Stimulated activated CD4-positive, alpha-beta T cell treated with anti-CD3 and anti-CD28 coated beads, Interleukin-12 subunit alpha, Interleukin-12 subunit beta, amount 100 ng/mL, for 48 hours (primary cell): Measurements from ENCODE around the gene AATF.

Source experiments
- DNase-seq, 3 donors: peaks; one replicate each; pipeline ENCODE4 v3.0.0-alpha.2; 2020; ENCODE audit warnings: low read depth in 2 of 3, low spot score in 1 of 3

AATF gene

DNA sequence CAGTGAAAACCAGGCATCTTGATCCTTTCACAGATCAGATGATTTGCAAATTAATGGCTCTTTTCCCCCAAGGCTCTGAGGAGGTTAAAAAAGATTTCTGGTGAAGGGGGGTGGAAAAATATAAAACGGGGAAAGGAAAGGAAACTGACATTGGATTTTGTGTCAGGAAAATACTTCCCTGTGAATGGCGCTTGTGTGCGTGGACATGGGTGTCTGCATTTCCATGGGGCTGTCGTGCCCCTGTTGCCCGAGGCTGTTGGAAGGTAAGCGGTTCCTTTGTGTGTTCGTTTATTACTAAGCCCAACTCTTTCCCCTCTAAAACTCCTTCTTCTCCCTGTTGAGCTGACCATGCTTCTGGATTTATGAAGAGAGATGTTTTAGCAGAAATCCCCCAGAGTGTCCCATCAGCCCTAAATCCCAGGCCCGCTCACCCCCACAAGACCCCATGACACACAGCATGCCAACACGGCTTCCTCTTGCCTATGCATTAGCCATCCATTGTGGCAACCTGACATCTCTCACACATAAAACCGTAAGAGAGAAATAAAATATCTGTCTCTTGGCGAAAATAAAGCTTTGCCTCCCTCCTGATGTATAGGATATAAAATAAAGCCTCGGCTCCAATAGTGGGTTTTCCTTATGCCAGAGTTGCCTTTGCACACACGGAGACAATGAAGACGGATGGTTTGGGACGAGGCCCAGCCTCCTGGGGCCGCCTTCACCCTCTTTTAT lies 18.7 kb upstream of the AATF start:
- DNase-seq: no peak

DNA sequence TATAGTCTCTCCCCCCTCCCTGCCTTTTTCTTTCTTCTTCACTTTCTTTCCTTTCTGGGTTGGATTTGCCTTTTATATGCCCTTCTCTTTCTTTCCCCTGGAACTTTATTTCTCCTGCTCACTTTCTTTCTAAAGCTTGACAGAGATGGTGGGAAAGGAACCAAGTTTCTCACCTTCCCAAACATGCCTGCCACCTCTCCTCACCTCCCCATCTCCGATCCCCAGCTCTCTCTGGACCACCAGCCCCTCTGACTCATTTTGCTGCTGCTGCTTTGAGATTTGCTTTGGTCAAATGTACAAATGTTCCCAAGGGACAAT lies 18.2 kb upstream of the AATF start:
- DNase-seq: no peak

DNA sequence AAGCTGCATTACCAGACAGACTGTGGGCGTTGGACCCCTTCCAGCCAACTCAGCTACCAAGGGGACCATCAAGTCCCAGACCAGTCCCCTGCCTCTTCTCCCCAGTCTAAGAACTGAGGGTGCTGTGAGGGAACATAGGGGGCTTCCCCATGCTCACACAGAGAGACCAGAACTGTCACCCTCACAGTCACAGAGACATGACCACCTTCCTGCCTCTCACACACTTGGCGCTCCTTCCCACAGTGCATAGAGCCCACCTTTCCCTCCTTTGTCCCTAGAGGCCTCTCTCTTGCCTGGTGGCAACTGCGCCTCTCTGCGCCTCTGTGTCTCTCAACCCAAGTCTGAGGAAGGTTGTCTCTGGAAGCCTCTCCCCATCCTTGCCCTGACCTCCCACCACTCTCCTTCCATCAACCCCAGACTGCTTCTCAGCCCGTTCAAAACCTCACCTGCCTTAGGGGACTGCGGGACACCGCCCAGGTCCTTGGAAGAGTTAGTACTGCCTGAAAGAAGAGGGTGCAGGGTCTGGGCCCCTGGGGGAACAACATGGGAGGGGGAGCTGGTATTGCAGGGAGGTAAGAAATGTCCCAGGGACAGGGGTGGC lies 17.6 kb upstream of the AATF start:
- DNase-seq: no peak

DNA sequence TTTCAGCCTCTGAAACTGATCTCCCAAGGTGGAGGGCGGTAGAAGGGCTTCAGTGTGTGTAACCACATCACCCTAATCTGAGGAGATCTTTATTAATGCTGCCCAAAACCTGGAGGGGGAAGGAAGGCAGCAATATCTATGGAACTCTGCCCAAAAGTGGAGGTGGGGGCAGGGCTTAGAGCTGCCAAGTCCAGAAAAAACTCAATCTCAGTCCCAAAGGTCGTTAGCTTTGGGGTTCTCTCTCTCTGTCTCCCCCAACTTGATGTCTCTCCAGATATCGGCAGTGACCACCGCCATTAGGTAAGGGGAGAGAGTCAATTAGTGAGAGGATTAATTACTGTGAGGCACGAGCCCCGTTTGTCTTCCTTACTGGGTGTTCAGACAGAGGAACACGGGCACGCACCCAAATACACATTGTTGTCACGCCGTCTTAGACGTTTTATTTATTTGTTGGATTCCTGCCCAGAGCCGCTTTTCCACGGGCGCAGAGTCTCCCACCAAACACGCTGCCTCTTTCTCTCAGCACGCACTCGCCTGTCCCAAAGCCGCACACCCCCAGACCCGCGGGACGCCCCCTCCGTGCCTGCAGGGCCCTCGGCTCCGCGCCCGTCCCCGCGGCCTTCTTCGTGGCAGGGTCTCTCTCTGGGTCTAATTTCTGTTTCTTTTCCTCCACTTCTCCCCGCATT lies 16.9 kb upstream of the AATF start:
- DNase-seq: no peak

DNA sequence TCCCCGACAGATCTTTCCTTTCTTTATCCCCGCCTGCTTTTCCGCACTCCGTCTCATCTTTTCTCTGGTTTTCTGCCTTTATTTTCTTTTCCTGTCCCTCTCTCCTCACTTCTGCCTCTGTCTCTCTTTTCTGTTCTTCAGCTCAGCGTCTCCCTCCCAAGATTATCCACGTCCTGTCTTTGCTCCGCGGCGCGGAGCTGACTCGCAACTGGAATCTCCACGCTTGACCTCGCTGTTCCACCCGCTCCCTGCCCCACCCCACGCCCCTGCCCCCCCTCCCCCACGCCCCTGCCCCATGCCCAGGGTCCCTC lies 16.4 kb upstream of the AATF start:
- DNase-seq: no peak

DNA sequence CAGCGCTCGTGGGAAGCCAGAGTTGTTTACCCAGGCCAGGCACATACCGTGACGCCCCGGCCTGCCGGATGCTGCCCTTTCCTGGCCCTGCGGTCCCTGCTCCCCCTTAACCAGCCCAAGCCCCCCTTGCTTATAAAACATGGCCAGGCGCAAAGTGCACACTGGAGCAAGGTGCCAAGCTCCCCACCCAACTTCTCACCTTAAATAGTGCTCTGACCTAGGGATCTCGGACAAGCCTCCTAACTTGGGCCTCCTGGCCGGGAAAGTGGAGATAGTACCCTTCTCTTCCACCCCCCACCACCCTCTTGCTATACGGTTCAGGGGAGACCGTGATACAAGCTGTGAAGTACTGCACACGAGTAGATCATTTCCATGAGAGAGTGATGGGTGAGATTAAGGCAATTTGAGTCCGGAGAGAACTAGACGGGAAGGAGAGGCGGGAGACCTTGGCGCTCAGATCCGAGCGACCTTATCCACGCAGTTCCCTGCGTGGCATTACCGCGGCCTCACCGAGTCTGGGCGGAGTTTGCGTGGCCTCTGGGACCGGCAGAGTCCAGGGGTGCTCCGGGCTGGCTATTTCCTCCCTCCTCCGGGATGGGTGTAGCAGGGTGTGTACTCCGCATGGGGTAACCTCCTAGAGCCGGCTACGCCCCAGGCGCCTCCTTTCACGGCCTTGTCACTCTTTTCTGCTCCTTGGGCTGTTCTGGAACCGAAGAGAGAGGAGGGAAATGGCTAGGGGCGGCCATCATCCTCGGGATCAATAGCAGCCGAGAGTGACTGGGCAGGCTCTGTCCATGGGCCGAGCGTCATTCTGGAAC lies 15.9 kb upstream of the AATF start:
- no peak for DNase-seq

DNA sequence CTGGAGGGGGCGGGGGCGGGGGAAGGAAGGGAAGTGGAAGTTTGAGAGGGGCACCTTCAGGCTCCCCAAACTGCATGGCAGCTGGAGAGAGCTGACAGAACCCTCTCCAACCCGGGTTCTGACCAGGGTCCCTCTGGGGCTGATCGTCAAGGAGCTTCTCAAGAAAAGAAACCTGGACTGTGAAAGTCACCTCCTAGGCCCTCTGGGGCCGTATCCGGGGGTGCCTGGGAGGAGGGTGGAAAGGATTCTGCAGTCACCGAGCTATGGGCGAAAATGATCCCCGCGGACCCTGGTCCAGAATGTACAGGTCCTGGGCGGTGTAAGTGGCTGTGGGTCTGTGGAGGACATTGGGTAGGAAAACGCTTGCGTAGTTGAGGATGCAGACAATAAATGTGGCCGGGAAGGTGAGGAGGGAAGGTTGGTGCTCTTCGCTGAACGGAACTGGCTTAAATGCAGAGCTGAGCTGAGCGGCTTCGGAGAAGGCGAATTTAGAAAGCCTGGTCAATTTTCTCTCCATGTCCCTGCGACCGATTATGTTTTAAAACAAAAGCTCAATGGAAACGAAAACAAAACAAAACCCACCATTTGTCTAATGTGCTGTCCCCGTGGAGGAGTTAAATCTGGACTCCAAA lies 15.1 kb upstream of the AATF start:
- no peak for DNase-seq

DNA sequence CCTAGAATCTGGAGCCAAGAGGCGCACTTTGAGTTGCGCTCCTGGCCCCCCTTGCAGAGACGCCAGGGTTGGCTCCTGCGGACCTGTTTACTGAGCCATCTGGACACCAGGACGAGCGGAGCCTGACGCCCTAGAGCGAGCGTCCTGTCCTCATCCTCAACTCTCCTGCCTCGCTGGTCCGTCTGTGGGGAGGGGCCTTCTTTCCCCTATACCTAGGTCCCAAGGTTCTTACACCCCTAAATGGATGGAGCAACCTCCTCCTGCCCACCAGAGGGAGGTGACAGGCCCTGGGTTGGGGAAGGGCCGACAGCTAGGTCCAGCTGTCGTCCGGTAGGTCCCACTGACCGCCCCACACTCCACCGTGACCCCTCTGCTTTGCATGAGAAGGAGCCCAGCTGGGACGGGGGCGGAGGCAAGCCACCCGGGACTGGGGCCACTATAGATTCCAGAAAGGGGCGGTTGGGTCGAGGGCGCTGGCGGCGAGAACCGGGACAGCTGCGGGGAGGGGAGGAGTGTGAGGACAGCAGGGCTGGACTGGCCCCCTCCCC lies 14.5 kb upstream of the AATF start:
- DNase-seq: no peak

DNA sequence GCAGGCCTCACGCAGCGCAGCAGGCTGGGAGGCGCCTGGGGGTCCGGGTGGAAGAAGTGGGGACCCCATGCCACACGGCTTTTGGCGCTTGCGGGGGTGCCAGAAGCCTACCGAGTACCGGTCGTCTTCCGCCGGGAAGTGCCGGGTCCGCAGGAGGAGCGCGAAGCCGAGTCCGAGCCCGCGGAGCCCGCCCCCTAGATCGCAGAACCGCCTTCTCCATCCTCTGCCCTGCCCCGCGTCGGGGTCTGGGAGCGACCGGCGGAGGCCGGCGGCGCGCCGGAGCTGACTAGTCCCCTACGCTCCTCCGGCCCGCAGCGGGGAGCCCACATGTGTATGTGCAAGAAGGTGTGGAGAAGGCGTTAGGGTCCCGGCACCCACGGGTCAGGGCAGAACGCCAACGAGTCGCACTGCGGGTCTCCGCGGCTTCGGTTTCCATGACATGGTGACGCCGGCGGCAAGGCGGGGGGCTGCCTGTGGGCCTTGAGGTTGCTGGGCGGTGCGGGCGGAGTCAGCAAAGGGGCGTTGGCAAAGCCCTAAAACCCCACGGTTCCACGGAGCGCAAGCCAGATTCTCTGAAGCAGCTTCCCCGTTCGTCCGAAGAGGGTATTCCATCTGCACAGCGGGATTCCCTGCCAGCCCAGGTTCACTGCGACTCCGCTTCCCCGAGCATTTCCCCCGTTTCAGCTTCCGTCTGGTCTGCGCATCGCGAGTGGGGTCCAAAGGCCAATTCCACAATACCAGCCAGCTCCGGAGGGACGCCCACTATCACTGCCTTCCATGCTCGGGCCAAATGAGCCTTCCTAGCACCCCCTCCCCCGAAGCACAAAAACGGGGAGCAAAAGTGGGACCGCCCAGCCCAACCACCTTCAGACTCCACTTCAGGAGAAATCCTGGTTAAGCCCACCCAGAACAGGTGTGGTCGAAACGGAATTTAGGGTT lies 13.8 kb upstream of the AATF start:
- no peak for DNase-seq

DNA sequence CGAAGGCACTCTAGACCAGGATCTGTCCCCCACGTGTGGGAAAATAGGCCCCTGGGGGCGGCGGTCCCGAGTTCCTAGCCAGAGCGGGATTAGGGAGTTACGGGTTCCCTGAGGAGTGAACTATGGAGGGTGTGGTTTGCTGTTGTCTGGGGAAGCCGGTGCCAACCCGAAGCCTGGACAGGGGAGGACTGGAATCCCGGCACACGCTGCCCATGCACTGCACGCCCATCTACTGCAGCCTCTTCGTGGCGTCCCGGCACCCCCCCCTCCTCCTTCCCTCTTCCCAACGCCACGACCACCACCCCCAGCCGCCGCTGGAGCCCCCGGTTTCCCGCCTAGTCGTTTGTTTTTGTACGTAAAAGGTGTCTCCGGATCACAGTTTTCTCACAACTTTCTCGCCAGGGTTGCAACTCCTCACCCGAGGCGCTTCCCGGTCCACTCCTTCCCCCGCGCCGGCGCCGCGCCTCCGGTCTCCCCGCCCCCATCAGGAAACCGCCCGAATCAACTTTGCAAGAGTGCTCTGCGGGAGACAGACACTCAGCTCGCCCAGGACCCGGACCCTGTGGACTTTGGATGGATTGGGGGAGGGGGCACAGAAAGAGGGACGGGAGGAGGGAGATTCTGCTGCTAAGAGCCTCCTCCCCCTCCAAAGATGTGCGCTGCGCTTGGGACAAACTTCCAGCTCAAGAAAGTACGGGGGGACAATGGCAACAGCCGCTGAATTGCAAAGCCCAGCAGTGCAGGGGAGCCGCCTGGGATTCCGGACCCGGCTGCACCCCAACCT lies 12.9 kb upstream of the AATF start:
- no peak for DNase-seq

DNA sequence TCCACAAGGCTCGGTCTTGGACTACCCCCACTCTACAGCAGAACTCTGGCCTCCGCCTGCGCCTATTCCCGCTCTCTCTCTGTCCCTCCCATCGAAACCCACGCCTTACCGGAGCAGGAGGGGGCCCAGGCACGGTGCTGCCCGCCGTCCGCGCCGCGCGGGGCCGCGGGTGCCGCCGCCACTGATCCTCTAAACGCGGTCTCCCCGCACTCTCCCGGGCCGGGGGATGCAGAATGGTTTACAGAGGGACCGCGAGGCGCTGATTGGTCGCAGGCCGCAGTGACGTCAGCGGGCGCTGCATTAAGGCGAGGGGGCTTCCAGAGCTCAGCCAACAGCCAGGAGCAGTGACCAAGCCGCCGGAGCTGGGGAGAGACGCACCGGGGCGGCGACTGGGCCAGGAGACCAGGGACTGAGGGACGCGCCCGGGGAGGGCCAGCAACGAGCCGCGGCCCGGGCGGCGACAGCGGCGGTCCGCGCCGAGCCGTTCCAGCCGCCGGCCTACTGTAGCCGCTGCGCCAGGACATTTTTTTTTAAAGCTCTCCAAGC lies 12.2 kb upstream of the AATF start:
- DNase-seq: no peak

DNA sequence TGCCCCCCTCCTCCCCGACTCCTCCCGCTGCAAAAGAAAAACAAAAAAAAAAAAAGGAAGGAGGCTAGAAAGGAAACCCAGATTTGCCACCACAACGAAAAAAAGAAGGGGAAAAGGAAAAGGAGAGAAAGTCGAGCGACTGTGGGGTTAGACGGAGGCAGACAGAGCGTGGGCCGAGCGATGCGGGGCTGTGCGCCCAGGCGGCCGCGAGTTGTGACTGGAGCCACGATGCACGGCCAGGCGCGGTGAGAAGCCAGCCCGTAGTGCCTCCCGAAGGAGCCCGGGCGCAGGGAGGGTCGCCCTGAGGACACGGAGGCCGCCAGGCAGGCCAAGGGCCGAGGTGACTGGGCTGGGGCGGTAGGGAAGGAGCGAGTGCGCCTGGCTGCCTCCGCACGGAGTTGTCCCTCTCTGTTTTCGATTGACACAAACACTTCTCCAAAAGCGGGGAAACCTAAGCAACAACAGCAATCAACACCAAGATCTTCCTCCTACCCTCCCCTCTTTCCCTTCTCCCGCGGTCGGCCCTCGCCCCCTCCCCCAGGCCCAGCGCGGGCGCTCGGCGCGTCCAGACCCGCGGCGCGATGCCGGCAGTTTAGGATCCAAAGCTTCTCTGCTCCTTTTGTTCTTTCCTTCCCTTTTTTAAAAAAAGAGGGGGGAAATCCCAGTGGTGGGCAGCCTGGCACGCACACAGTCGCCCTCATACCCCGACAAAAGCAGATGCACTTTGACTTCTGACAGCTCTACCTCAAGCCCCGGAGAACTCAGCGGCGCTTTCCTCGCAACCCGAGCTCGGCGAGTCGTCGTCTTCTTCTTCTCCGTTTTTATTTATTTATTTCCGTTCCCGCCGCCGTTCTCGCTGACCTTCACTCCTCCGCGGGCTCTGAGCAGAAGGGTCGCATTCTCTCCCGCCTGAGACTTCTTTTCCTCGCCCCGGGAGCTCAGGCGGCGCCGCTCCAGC lies 11.5 kb upstream of the AATF start, which contains the start of gene LHX1:
TSS of gene LHX1 (plus strand) at position 475 of the 958 bp plus-strand sequence. CDS start 723 bp downstream, outside the sequence.
- no peak for DNase-seq

DNA sequence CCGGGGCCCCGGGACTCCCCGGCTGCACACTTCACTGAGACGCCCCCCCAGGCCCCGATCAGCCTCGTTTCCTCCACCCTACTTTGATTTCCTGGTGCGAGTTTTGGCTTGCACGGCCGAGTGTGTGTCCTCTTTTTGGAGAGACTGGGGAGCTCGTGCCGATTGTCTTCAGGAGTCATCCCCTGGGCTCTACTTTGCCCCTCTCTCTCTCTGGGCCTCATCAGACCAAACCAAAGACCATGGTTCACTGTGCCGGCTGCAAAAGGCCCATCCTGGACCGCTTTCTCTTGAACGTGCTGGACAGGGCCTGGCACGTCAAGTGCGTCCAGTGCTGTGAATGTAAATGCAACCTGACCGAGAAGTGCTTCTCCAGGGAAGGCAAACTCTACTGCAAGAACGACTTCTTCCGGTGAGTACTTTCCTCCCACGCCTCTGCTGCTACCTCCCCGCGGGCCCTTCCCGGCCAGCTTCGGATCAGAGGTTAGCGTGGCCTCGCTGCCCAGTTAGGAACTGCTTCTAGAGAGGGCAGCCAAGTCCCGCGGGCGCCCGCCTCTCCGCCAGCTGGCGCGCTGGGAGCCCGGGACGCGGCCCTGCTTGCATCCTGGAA lies 10.7 kb upstream of the AATF start:
- DNase-seq: no peak

DNA sequence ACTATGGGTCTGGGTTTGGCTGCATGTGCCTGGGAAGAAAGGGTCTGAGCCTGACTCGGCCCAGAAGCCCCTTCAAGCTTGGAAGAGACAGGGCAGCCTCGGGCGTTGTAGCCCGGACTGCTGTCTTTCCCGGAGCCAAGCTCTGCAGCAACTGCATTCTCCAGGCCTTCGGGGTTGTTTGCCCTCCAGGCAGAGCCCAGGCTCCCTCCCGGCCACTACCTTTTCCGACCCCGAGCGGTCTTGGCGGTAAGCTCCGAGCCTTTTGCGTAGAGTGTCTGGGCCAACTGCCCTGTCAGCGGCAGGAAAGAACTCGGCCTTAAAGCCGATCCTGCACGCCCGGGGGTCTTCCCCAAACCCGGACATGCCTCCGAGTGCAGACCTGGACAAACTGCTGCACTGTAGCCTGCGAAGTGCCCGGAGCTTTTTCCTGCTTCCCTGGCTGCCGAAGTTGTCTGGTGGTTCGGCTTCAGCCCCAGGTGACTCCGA lies 10.1 kb upstream of the AATF start:
- no peak for DNase-seq

DNA sequence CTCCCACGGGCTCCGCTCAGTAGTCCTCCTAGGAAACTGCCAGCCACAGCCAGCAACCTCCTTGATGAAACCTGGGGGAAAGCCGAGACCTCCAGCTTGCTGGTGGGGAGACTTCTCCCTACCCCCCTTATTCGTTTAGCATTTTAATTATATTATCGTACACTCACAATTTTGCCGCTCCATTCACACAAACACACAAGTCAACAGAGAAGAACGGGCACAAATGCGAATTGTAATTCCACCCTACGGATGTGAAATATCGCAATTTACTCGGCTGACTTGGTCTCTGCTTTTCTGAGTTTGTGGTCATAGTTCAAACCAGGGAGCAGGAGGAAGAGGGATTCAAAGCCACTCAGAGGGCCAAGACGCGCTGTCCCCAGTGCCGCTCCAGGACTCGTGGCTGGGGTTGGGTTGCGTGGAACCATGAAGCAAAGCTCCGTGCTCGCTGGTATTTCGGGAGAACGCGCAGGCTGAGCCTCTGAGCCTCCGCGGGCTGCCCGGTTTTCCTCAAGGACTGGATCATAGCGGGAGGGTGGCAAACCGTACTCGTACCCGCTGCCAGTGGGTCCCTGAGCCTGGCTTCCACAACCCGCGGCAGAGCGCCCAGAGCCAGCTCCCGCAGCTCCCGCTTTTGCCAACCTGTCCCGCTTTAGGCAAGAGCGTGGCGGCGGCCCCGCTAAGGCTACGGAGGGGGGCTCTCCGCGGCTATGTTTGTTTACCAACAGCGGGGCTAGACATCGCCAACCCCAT lies 9.5 kb upstream of the AATF start:
- DNase-seq: no peak

DNA sequence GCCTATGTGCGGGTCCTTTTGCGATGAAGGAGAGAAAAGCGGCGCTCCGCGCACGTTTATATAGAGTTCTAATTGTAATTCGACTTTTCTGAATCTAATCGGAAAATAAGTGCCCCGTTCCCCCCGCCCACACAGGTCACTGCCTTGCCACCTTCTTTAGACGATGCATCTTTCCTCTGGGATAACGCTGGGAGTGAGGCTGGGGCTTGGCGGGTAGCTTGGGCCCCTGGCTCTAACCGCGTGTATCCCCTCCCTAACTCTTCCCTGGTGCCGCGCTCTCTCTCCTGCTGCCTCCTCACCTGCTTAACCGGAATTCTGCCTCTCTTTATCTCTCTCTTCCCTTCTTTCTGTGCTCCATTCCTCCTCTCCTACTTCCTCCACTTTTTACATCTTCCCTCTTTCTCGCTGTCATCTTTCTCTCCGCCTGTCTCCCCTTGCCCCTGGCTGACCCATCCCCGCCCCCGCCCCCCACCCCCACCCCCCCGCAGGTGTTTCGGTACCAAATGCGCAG lies 8.9 kb upstream of the AATF start:
- no peak for DNase-seq
